ENCODE results near the gene ADGRG2. TPM values are rescaled to one million over a fixed set of nuclear protein-coding genes. Genes with fewer than 3 reads are reported as not detected.

The ADGRG2 gene
- total and polyA plus RNA-seq, 2 experiments from 2014 or later: 2.1 to 4.5 TPM

DNA sequence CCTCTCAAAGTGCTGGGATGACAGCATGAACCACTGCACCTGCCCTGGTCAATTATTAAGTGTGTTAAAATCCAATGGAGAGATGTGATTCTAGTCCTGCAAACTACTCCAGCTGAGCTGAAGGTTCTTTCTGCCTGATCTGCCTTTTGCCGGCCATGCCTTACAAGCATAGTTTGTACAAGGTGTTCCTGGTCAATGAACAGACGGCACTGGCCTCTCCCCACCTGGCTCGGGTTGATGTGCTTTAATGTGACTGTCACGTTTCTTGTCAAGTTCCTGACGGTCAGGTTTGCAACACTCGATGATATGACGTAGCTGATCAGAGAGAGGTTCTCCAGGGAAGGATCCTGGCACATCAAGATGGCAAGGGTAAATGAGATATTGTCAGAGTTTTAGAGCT lies 115.3 kb downstream of the ADGRG2 start:
- no peak for TF ChIP-seq EZH2phosphoT487 (IDR thresholded peaks at IDR 0.05; ENCODE audit: low read depth, severe bottlenecking, unreplicated experiment)
- TF ChIP-seq CTCF (IDR thresholded peaks at IDR 0.05; ENCODE audit: poor library complexity): no peak
- TF ChIP-seq EZH2 (IDR thresholded peaks at IDR 0.05; ENCODE audit: borderline replicate concordance): no peak
- H3K27me3 ChIP-seq: no peaks in the 10 kb centered on the region

DNA sequence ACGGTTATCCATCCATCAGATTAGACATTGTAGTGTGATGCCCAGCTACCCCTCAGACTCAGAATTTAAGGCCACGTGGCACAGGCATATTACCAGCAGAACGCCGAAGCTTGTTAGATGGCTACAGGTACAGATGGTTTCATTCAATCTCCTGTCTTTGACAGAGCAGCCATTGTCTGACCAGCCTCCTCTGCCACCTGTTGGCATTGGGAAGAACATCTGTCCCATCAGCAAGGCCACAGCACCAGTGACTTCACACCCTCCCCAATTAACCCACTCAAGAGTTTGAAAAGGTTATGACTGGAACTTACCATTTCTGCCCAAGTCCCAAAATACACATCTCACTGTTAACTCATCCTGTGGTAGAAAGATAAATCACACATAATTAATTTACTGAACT lies 116.4 kb downstream of the ADGRG2 start:
- Histone ChIP-seq H3K9me2 (replicated peaks; ENCODE audit: insufficient read depth) (no peaks in the 10 kb centered on the region), H3K36me3 (replicated peaks; ENCODE audit: insufficient read depth, low read depth) (no peaks in the 10 kb centered on the region)

More for the DNA sequence above, 115.3 kb downstream of the ADGRG2 start:
- WGBS (ENCODE audit: low lambda C conversion rate, missing lambda C conversion rate): 76% methylated on average over 7 of the region's 7 CpGs
- Histone ChIP-seq H3K79me2 (no peaks in the 10 kb centered on the region), H3K9me3 (ENCODE audit: low read depth) (no peaks in the 10 kb centered on the region), H2AFZ (no peak overlapping the region), H3K27ac (no peak overlapping the region), H3K36me3 (replicated peaks; ENCODE audit: insufficient read depth, low read depth) (no peaks in the 10 kb centered on the region), H3K4me1 (ENCODE audit: insufficient read depth) (no peaks in the 10 kb centered on the region), H3K9me2 (replicated peaks; ENCODE audit: insufficient read depth) (no peaks in the 10 kb centered on the region), H3K4me3 (no peak overlapping the region), H3K4me2 (no peak overlapping the region), H4K20me1 (ENCODE audit: insufficient read depth, poor library complexity, severe bottlenecking) (no peaks in the 10 kb centered on the region)
- no peak for DNase-seq (ENCODE audit: low spot score)

DNA sequence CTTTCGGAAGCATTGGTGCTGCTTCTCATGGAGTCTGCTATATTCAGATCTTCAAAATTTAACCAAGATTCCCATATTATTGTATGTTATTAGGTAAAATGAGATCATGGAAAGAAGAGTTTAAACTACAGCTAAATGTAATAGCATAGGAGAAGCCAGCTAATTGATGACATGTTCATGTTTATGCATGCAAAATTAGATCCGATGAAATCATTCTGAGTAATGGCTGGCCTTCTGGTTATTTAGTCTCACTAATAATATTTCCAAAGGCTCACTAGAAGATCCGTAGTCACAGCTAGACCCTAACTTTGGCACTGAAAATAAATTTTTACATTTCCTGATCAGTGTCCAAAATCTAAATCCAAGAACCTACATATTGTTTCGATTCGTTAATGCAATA lies 118.5 kb downstream of the ADGRG2 start:
- H3K79me2 ChIP-seq: no peaks in the 10 kb centered on the region
- TF ChIP-seq CTCF (IDR thresholded peaks at IDR 0.05; ENCODE audit: poor library complexity): no peak
- TF ChIP-seq EZH2 (IDR thresholded peaks at IDR 0.05; ENCODE audit: borderline replicate concordance): no peak
- no peak for TF ChIP-seq EZH2phosphoT487 (IDR thresholded peaks at IDR 0.05; ENCODE audit: low read depth, severe bottlenecking, unreplicated experiment)
- no peak for DNase-seq (ENCODE audit: low spot score)
- H3K9me2 ChIP-seq (replicated peaks; ENCODE audit: insufficient read depth): no peaks in the 10 kb centered on the region
- no peaks in the 10 kb centered on the region for H4K20me1 ChIP-seq (ENCODE audit: insufficient read depth, poor library complexity, severe bottlenecking)
- H3K27ac ChIP-seq: no peak overlapping the region
- H3K27me3 ChIP-seq: no peaks in the 10 kb centered on the region
- H3K4me3 ChIP-seq: no peak overlapping the region
- no peak overlapping the region for H2AFZ ChIP-seq
- no peaks in the 10 kb centered on the region for H3K4me1 ChIP-seq (ENCODE audit: insufficient read depth)
- H3K4me2 ChIP-seq: no peak overlapping the region
- 90% methylated on average over 5 of the region's 5 CpGs for WGBS (ENCODE audit: low lambda C conversion rate, missing lambda C conversion rate)
- no peaks in the 10 kb centered on the region for H3K36me3 ChIP-seq (replicated peaks; ENCODE audit: insufficient read depth, low read depth)
- no peaks in the 10 kb centered on the region for H3K9me3 ChIP-seq (ENCODE audit: low read depth)

More for the DNA sequence above, 116.4 kb downstream of the ADGRG2 start:
- H3K27ac ChIP-seq: no peak overlapping the region
- no peaks in the 10 kb centered on the region for H3K9me3 ChIP-seq (ENCODE audit: low read depth)
- H3K4me2 ChIP-seq: no peak overlapping the region
- WGBS (ENCODE audit: low lambda C conversion rate, missing lambda C conversion rate): 82% methylated on average over 4 of the region's 4 CpGs
- no peak for DNase-seq (ENCODE audit: low spot score)
- no peaks in the 10 kb centered on the region for H3K79me2 ChIP-seq
- no peaks in the 10 kb centered on the region for H4K20me1 ChIP-seq (ENCODE audit: insufficient read depth, poor library complexity, severe bottlenecking)
- TF ChIP-seq CTCF (IDR thresholded peaks at IDR 0.05; ENCODE audit: poor library complexity) (no peak), EZH2phosphoT487 (IDR thresholded peaks at IDR 0.05; ENCODE audit: low read depth, severe bottlenecking, unreplicated experiment) (no peak), EZH2 (IDR thresholded peaks at IDR 0.05; ENCODE audit: borderline replicate concordance) (no peak)
- no peaks in the 10 kb centered on the region for H3K27me3 ChIP-seq
- H2AFZ ChIP-seq: no peak overlapping the region
- no peaks in the 10 kb centered on the region for H3K4me1 ChIP-seq (ENCODE audit: insufficient read depth)
- no peak overlapping the region for H3K4me3 ChIP-seq

- Histone ChIP-seq H2AFZ (no peak overlapping the region), H3K4me2 (no peak overlapping the region), H3K27me3 (no peaks in the 10 kb centered on the region), H3K4me1 (ENCODE audit: insufficient read depth) (no peaks in the 10 kb centered on the region), H3K36me3 (replicated peaks; ENCODE audit: insufficient read depth, low read depth) (no peaks in the 10 kb centered on the region), H3K27ac (no peak overlapping the region), H3K79me2 (no peaks in the 10 kb centered on the region), H3K9me2 (replicated peaks; ENCODE audit: insufficient read depth) (no peaks in the 10 kb centered on the region), H3K9me3 (ENCODE audit: low read depth) (no peaks in the 10 kb centered on the region), H4K20me1 (ENCODE audit: insufficient read depth, poor library complexity, severe bottlenecking) (no peaks in the 10 kb centered on the region), H3K4me3 (no peak overlapping the region)
- no peak for DNase-seq (ENCODE audit: low spot score)
- 32% methylated on average over 1 of the region's 1 CpG for WGBS (ENCODE audit: low lambda C conversion rate, missing lambda C conversion rate)
- TF ChIP-seq EZH2 (IDR thresholded peaks at IDR 0.05; ENCODE audit: borderline replicate concordance): no peak
- TF ChIP-seq CTCF (IDR thresholded peaks at IDR 0.05; ENCODE audit: poor library complexity): no peak
- TF ChIP-seq EZH2phosphoT487 (IDR thresholded peaks at IDR 0.05; ENCODE audit: low read depth, severe bottlenecking, unreplicated experiment): no peak
Observed at GRCh38 chrX:18998653-18999052, 123.6 kb downstream of the ADGRG2 start.
